Activated CD4-positive, alpha-beta T cell treated with anti-CD3 and anti-CD28 coated beads for 24 hours (primary cell): ENCODE data around the gene CYS1.
A peak's percentile ranks its signal among the peaks of the same experiment; 100 is the strongest.

ENCODE experiments used
- DNase-seq, 2 donors: peaks; one replicate each; pipeline ENCODE4 v3.0.0-alpha.2; 2020; ENCODE audit warnings: low read depth in 2 of 2

Gene CYS1

GRCh38 chr2:10072656-10073480, 7.3 kb downstream of the CYS1 start:
- DNase-seq: peak; percentile 61 to 63

- no peak for DNase-seq
Measured at GRCh38 chr2:10071595-10071994, 8.6 kb downstream of the CYS1 start.

- DNase-seq: no peak
Measured at GRCh38 chr2:10071176-10071575, 9.0 kb downstream of the CYS1 start.

- DNase-seq: no peak
Measured at GRCh38 chr2:10067881-10068280, 12.3 kb downstream of the CYS1 start.

GRCh38 chr2:10067330-10067729, 12.9 kb downstream of the CYS1 start:
- no peak for DNase-seq

- no peak for DNase-seq
Measured at GRCh38 chr2:10065773-10066055, 14.5 kb downstream of the CYS1 start.

GRCh38 chr2:10064932-10065772, 15.1 kb downstream of the CYS1 start:
- DNase-seq: no peak

GRCh38 chr2:10063566-10063965, 16.6 kb downstream of the CYS1 start:
- no peak for DNase-seq

- no peak for DNase-seq
Measured at GRCh38 chr2:10062931-10063365, 17.3 kb downstream of the CYS1 start.

GRCh38 chr2:10061221-10061925, 18.8 kb downstream of the CYS1 start:
- DNase-seq: no peak

- DNase-seq: no peak
Measured at GRCh38 chr2:10059552-10060335, 20.5 kb downstream of the CYS1 start.

- no peak for DNase-seq
Measured at GRCh38 chr2:10059016-10059351, 21.2 kb downstream of the CYS1 start.

- no peak for DNase-seq
Measured at GRCh38 chr2:10058251-10059015, 21.8 kb downstream of the CYS1 start.

GRCh38 chr2:10057231-10058107, 22.7 kb downstream of the CYS1 start:
- no peak for DNase-seq

GRCh38 chr2:10056439-10056838, 23.8 kb downstream of the CYS1 start:
- DNase-seq: no peak

- DNase-seq: no peak
Measured at GRCh38 chr2:10054976-10055375, 25.2 kb downstream of the CYS1 start.

- no peak for DNase-seq
Measured at GRCh38 chr2:10054424-10054823, 25.8 kb downstream of the CYS1 start.

GRCh38 chr2:10053351-10053750, 26.9 kb downstream of the CYS1 start:
- no peak for DNase-seq

GRCh38 chr2:10052216-10052615, 28.0 kb downstream of the CYS1 start:
- DNase-seq: no peak
